HepG2 (cell line): ENCODE measurements around the gene NFRKB. TPM values are rescaled to one million over a fixed set of nuclear protein-coding genes. Genes with fewer than 3 reads are reported as not detected.

Source experiments
- ATF4 ChIP-seq, 2 experiments: fragments of 450-650 bp in 1 of 2; sonication (generic) in 1 of 2; formaldehyde crosslinking; IDR thresholded peaks; 2 replicates each; pipeline versions ENCODE4 v1.5.0 to v1.8.0; 2020 to 2022; ENCODE audit warnings: mild to moderate bottlenecking in 1 of 2, missing genetic modification reagents in 1 of 2
- CBFB ChIP-seq: sonication (generic); formaldehyde crosslinking; IDR thresholded peaks from 2 replicates; pipeline ENCODE4 v1.4.0; 2020; ENCODE audit warnings: missing genetic modification reagents
- EEA1 ChIP-seq: sonication (generic); formaldehyde crosslinking; IDR thresholded peaks from 2 replicates; pipeline ENCODE4 v1.5.1; 2020; ENCODE audit warnings: mild to moderate bottlenecking, missing genetic modification reagents, borderline replicate concordance
- FOXP1 ChIP-seq, 2 experiments: fragments of 450-650 bp in 1 of 2; IDR thresholded peaks; 2 replicates each; pipeline ENCODE4 v1.6.1; 2017 to 2018; ENCODE audit warnings: antibody characterized with exemption in 1 of 2
- FUBP1 ChIP-seq: sonication (generic); formaldehyde crosslinking; IDR thresholded peaks from 2 replicates; pipeline ENCODE4 v1.5.1; 2020; ENCODE audit warnings: missing genetic modification reagents, mild to moderate bottlenecking, borderline replicate concordance
- JDP2 ChIP-seq: sonication (generic); formaldehyde crosslinking; IDR thresholded peaks from 2 replicates; pipeline ENCODE4 v1.8.1; 2022; ENCODE audit warnings: missing genetic modification reagents, borderline replicate concordance
- MEF2D ChIP-seq: sonication (generic); formaldehyde crosslinking; IDR thresholded peaks from 2 replicates; pipeline ENCODE4 v1.5.1; 2020; ENCODE audit warnings: mild to moderate bottlenecking, missing genetic modification reagents
- NFE2 ChIP-seq: sonication (generic); formaldehyde crosslinking; IDR thresholded peaks from 2 replicates; pipeline ENCODE4 v1.4.0; 2020; ENCODE audit warnings: missing genetic modification reagents
- ONECUT2 ChIP-seq: sonication (generic); formaldehyde crosslinking; IDR thresholded peaks from 2 replicates; pipeline ENCODE4 v1.4.0; 2020; ENCODE audit warnings: missing genetic modification reagents
- PCBP2 ChIP-seq: fragments of 200-400 bp; formaldehyde crosslinking; optimal IDR thresholded peaks from 2 replicates; pipeline ENCODE3; 2018; ENCODE audit warnings: low read length, low read depth; ENCODE audit not compliant: poor library complexity, severe bottlenecking
- POLR2AphosphoS5 ChIP-seq: IDR thresholded peaks from 2 replicates; pipeline ENCODE4 v1.6.1; 2012; ENCODE audit warnings: low read depth, low read length
- POLR2G ChIP-seq: fragments of 200-400 bp; formaldehyde crosslinking; IDR thresholded peaks from 2 replicates; pipeline ENCODE4 v1.6.1; 2018; ENCODE audit warnings: mild to moderate bottlenecking, low read depth, low read length, moderate library complexity
- SYNCRIP ChIP-seq: fragments of 200-400 bp; formaldehyde crosslinking; IDR thresholded peaks from 2 replicates; pipeline ENCODE4 v1.6.1; 2018; ENCODE audit warnings: mild to moderate bottlenecking, low read depth, low read length; ENCODE audit not compliant: insufficient read depth
- XBP1 ChIP-seq: sonication (generic); formaldehyde crosslinking; IDR thresholded peaks from 2 replicates; pipeline ENCODE4 v1.5.0; 2020; ENCODE audit warnings: missing genetic modification reagents
- XRCC5 ChIP-seq: fragments of 200-400 bp; formaldehyde crosslinking; optimal IDR thresholded peaks from 2 replicates; pipeline ENCODE3; 2017; ENCODE audit warnings: mild to moderate bottlenecking, low read length
- ZBTB38 ChIP-seq: sonication (generic); formaldehyde crosslinking; IDR thresholded peaks from 2 replicates; pipeline ENCODE4 v1.5.1; 2020; ENCODE audit warnings: mild to moderate bottlenecking, missing genetic modification reagents
- ZBTB39 ChIP-seq: sonication (generic); formaldehyde crosslinking; IDR thresholded peaks from 2 replicates; pipeline ENCODE4 v1.5.0; 2020; ENCODE audit warnings: missing genetic modification reagents
- ZBTB7B ChIP-seq: sonication (generic); formaldehyde crosslinking; IDR thresholded peaks from 2 replicates; pipeline ENCODE4 v1.4.0; 2020; ENCODE audit warnings: missing genetic modification reagents
- ZFP36 ChIP-seq: fragments of 150-350 bp; IDR thresholded peaks from 2 replicates; pipeline ENCODE4 v1.6.1; 2018; ENCODE audit warnings: borderline replicate concordance, low read length, low read depth; ENCODE audit not compliant: partially characterized antibody
- ZNF207 ChIP-seq: fragments of 450-650 bp; IDR thresholded peaks from 2 replicates; pipeline ENCODE4 v1.6.1; 2016; ENCODE audit warnings: antibody characterized with exemption, borderline replicate concordance
- ZNF256 ChIP-seq: sonication (generic); formaldehyde crosslinking; conservative IDR thresholded peaks from 2 replicates; pipeline ENCODE4 v1.4.0; 2020; ENCODE audit warnings: missing genetic modification reagents
- ZNF441 ChIP-seq: sonication (generic); formaldehyde crosslinking; IDR thresholded peaks from 2 replicates; pipeline ENCODE4 v1.7.0; 2021; ENCODE audit warnings: missing genetic modification reagents, borderline replicate concordance
- ZNF713 ChIP-seq: sonication (generic); formaldehyde crosslinking; IDR thresholded peaks from 2 replicates; pipeline ENCODE4 v1.4.0; 2020; ENCODE audit warnings: mild to moderate bottlenecking, missing genetic modification reagents
- ZNF720 ChIP-seq: sonication (generic); formaldehyde crosslinking; IDR thresholded peaks from 2 replicates; pipeline ENCODE4 v1.4.0; 2020; ENCODE audit warnings: missing genetic modification reagents
- ZNF737 ChIP-seq: sonication (generic); formaldehyde crosslinking; IDR thresholded peaks from 2 replicates; pipeline ENCODE4 v1.5.0; 2020; ENCODE audit warnings: missing genetic modification reagents, mild to moderate bottlenecking, borderline replicate concordance
- ZNF772 ChIP-seq: sonication (generic); formaldehyde crosslinking; IDR thresholded peaks from 2 replicates; pipeline ENCODE4 v1.5.0; 2020; ENCODE audit warnings: mild to moderate bottlenecking, missing genetic modification reagents
- ZNF777 ChIP-seq: sonication (generic); formaldehyde crosslinking; IDR thresholded peaks from 2 replicates; pipeline ENCODE4 v1.4.0; 2020; ENCODE audit warnings: missing genetic modification reagents
- ZSCAN12 ChIP-seq: sonication (generic); formaldehyde crosslinking; IDR thresholded peaks from 2 replicates; pipeline ENCODE4 v1.9.0; 2021; ENCODE audit warnings: mild to moderate bottlenecking, missing genetic modification reagents
- polyA plus RNA-seq, 8 experiments: library from polyadenylated mRNA; depleted of rRNA in 3 of 8; stranded (reverse) in 7 of 8; unstranded in 1 of 8; fragments of >200 nt; fragmentation: Illumina TruSeq in 4 of 8; extraction: Trizol in 4 of 8; gene quantifications; 2 replicates each; pipeline versions ENCODE4 v1.2.1 to v1.2.3, GENCODE V29; 2011 to 2016; ENCODE audit warnings: low read depth in 4 of 8, missing spikeins in 1 of 8, mixed read lengths in 1 of 8; ENCODE audit not compliant: insufficient read depth in 1 of 8
- total RNA-seq, 5 experiments: library from RNA; depleted of rRNA; stranded (reverse); fragments of >200 nt; fragmentation: Illumina TruSeq; extraction: Trizol; gene quantifications; 2 replicates each; pipeline ENCODE4 v1.2.3, GENCODE V29; 2016; ENCODE audit warnings: low read depth in 1 of 5

Gene NFRKB
- total and polyA plus RNA-seq, 2 of the 13 experiments (the other 11 are each of a cell fraction or from before 2014, with no cell fraction given): 22.9 to 23.7 TPM

GRCh38 chr11:129853518-129854231 is 41.7 kb downstream of the NFRKB start (continued):
- TF ChIP-seq ZFP36 (no peak), FOXP1 (IDR thresholded peaks at IDR 0.05) (no peak; the same call in 1 of the 2 replicates), FOXP1 (CRISPR knock-in tag; IDR thresholded peaks at IDR 0.05) (peak; percentile 97), POLR2G (no peak; the same call in 1 of the 2 replicates), MEF2D (CRISPR knock-in tag) (peak; percentile 74), ZBTB38 (CRISPR knock-in tag) (peak; percentile 96), ZNF720 (CRISPR knock-in tag) (no peak), ZNF777 (CRISPR knock-in tag) (no peak), ONECUT2 (CRISPR knock-in tag) (no peak), CBFB (CRISPR knock-in tag) (peak; percentile 56; the same call in 1 of the 2 replicates), SYNCRIP (no peak), ZNF207 (no peak), EEA1 (no peak), ZBTB7B (CRISPR knock-in tag) (no peak), NFE2 (CRISPR knock-in tag) (no peak), XRCC5 (peak; percentile 55), ZNF256 (CRISPR knock-in tag) (no peak), POLR2AphosphoS5 (no peak), ZNF441 (CRISPR knock-in tag) (0 out of 2 replicates have a peak, but pooled peaks have one; percentile 39), ZBTB39 (no peak), ZSCAN12 (CRISPR knock-in tag) (no peak), ATF4 (CRISPR knock-in tag; IDR thresholded peaks at IDR 0.05) (peak in 1 of 2 experiments; percentile 92; a peak in 2 of 4 replicates), JDP2 (no peak), ZNF713 (CRISPR knock-in tag) (no peak), PCBP2 (no peak), FUBP1 (CRISPR knock-in tag) (no peak), ZNF772 (no peak), ZNF737 (CRISPR knock-in tag) (no peak), XBP1 (CRISPR knock-in tag) (no peak)
